Lower leg skin (tissue), 3 donors: ENCODE results near the gene GABBR2.

Experiments used
- CTCF ChIP-seq, 3 donors: fragments of 450-650 bp; IDR thresholded peaks; one replicate each; pipeline ENCODE4 v1.5.1; 2016; ENCODE audit warnings: antibody characterized with exemption in 3 of 3, mild to moderate bottlenecking in 3 of 3, moderate library complexity in 2 of 3
- POLR2A ChIP-seq, 2 donors: fragments of 450-650 bp; IDR thresholded peaks; one replicate each; pipeline ENCODE4 v1.6.1; 2016 to 2017; ENCODE audit warnings: antibody characterized with exemption in 2 of 2, mild to moderate bottlenecking in 1 of 2, moderate library complexity in 1 of 2

DNA sequence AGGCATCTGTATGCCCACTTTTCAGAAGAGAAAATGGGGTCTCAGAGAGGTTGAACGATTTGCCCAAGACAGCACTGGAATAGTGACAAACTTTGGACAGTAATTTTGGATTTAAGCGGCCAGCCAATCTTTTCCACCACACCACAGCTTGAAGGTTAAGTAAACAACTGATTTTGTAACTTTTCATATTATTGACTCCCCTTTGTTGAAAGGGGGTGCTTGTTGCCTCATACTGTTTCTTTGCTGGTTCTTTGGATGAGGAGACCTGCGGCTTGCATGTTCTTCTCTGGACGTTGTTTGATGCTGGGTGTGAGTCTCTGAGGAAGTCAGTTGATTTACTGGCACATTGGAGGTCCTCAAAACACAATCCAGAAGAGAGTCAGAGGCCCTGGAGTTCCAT is 11.7 kb upstream of the GABBR2 start:
- TF ChIP-seq CTCF (IDR thresholded peaks at IDR 0.05) (no peak), POLR2A (IDR thresholded peaks at IDR 0.05) (no peak)
